Ovary (tissue), 9 donors: ENCODE measurements around the gene NR3C1. TPM values are rescaled to one million over a fixed set of nuclear protein-coding genes. Genes with fewer than 3 reads are reported as not detected.

ENCODE experiments used
- DNase-seq, 5 donors: peaks; one replicate each; pipeline ENCODE4 v3.0.0-alpha.2; 2019 to 2020
- H3K27ac ChIP-seq, 2 donors: fragments of 200-600 bp; one replicate each; pipeline versions ENCODE4 v1.5.1 to v1.8.0; 2019 to 2022
- H3K27me3 ChIP-seq: fragments of 200-600 bp; one replicate; pipeline ENCODE4 v1.8.0; 2022
- H3K36me3 ChIP-seq: fragments of 200-600 bp; sonication (generic); one replicate; pipeline ENCODE4 v1.5.1; 2019
- H3K4me1 ChIP-seq: one replicate; pipeline ENCODE4 v1.8.1; 2013; ENCODE audit warnings: mild to moderate bottlenecking, moderate library complexity; ENCODE audit not compliant: insufficient read depth
- H3K4me3 ChIP-seq: fragments of 200-600 bp; sonication (generic); one replicate; pipeline ENCODE4 v1.5.1; 2017
- H3K9me3 ChIP-seq, 2 donors: fragments of 200-600 bp in 1 of 2; sonication (generic) in 1 of 2; one replicate each; pipeline versions ENCODE4 v1.5.1 to v1.8.1; 2013 to 2019; ENCODE audit warnings: mild to moderate bottlenecking in 1 of 2, moderate library complexity in 1 of 2
- EP300 ChIP-seq: sonication (generic); formaldehyde crosslinking; IDR thresholded peaks from one replicate; pipeline ENCODE4 v1.6.1; 2017; ENCODE audit warnings: antibody characterized with exemption
- POLR2A ChIP-seq: fragments of 450-650 bp; IDR thresholded peaks from one replicate; pipeline ENCODE4 v1.6.1; 2017; ENCODE audit warnings: antibody characterized with exemption, mild to moderate bottlenecking, moderate library complexity
- WGBS, 3 donors: extraction: QIAGEN DNeasy Blood & Tissue Kit in 1 of 3; methylation state at CpG; one replicate each; pipeline versions ENCODE4 v1.1.5 to v1.1.7; 2013 to 2017; 5-methylcytosine and 5-hydroxymethylcytosine counted together
- intact Hi-C, 4 donors: fragments of 100-400 bp; cut with DNase I; formaldehyde crosslinking; loops; one replicate each; pipeline versions ENCODE4 v1.11.0 to v1.15.1; 2022 to 2023
- polyA plus RNA-seq, 2 donors: library from polyadenylated mRNA; stranded (reverse); fragments of 200-250 nt in 1 of 2; fragments of 350-450 nt in 1 of 2; fragmentation: Illumina TruSeq in 1 of 2; extraction: RNeasy Lipid Tissue Mini Kit (QIAGEN cat#74804) in 1 of 2; gene quantifications; one replicate each; pipeline ENCODE4 v1.2.3, GENCODE V29; 2013 to 2014
- total RNA-seq, 7 donors: library from RNA; depleted of rRNA in 2 of 7; stranded (reverse); fragments of >200 nt in 2 of 7; fragmentation: NEBNext Ultra II Directional in 3 of 7; extraction: Animal tissue kit (Norgen Biotek cat#: 25700) in 3 of 7; gene quantifications; one replicate each; pipeline versions ENCODE4 v1.1.0 to v1.2.4, GENCODE V29; 2016 to 2023
- TF ChIP-seq, protein P1 (sequence below), 3 donors: fragments of 450-650 bp in 2 of 3; fragments of 200-600 bp in 1 of 3; IDR thresholded peaks; one replicate each; pipeline versions ENCODE4 v1.5.1 to v1.8.0; 2016 to 2022; ENCODE audit warnings: antibody characterized with exemption in 3 of 3, mild to moderate bottlenecking in 1 of 3
- donor health status: DM: no; HTN: no; CAD: no; lungs with moderate emphysema.
- donor health status: DM: no; HTN: no; CAD: no.
- donor health status: Bipolar disorder and iron deficiency.
- donor health status: DM: yes; HTN: yes; CAD: no.
- donor health status: DM: no; HTN: no; CAD: no.
- donor health status: DM: yes; HTN: yes; CAD: no.

The NR3C1 gene
- total and polyA plus RNA-seq, 9 donors, result 15.5 to 54.3 (median 38.4) TPM

DNA sequence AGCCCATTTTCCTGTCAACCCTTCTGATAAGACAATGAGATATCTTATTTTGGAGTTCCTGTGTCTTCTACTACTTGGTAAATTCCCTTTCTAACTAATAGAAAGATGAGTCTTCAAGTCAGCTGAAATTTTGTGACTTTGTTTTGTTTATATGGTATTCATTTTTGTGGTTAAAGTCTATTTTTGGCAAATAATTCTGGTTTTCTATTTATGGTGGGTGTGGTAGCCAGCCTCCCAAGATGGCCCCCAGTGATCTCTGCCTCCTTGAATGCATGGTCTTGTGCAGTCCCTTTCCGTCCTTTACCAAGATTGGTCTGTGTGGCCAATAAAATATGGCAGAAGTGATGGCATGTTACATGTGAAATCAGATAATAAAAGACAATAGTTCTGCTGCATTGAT, 91.5 kb downstream of the NR3C1 start:
- Histone ChIP-seq H3K36me3 (no peaks in the 10 kb centered on the region), H3K4me1 (peaks cover 1% of the 10 kb centered on the region), H3K4me3 (no peak overlapping the region), H3K27ac (no peak overlapping the region), H3K27me3 (no peaks in the 10 kb centered on the region), H3K9me3 (no peaks in the 10 kb centered on the region)
- intact Hi-C loops, result no loop called here
- DNase-seq, result no peak
- 85 to 96% (median 88%) methylated on average over 1 of the region's 1 CpG for WGBS, 3 donors
- TF ChIP-seq EP300 (no peak), POLR2A (no peak)
- TF ChIP-seq, protein P1, sequence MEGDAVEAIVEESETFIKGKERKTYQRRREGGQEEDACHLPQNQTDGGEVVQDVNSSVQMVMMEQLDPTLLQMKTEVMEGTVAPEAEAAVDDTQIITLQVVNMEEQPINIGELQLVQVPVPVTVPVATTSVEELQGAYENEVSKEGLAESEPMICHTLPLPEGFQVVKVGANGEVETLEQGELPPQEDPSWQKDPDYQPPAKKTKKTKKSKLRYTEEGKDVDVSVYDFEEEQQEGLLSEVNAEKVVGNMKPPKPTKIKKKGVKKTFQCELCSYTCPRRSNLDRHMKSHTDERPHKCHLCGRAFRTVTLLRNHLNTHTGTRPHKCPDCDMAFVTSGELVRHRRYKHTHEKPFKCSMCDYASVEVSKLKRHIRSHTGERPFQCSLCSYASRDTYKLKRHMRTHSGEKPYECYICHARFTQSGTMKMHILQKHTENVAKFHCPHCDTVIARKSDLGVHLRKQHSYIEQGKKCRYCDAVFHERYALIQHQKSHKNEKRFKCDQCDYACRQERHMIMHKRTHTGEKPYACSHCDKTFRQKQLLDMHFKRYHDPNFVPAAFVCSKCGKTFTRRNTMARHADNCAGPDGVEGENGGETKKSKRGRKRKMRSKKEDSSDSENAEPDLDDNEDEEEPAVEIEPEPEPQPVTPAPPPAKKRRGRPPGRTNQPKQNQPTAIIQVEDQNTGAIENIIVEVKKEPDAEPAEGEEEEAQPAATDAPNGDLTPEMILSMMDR (IDR thresholded peaks at IDR 0.05), result no peak

GRCh38 chr5:143311428-143311827, 92.1 kb downstream of the NR3C1 start:
- Histone ChIP-seq H3K36me3 (no peaks in the 10 kb centered on the region), H3K27me3 (no peaks in the 10 kb centered on the region), H3K27ac (no peak overlapping the region), H3K4me1 (no peaks in the 10 kb centered on the region), H3K4me3 (no peak overlapping the region), H3K9me3 (no peaks in the 10 kb centered on the region)
- no peak for DNase-seq
- intact Hi-C loops, result no loop called here
- no peak for TF ChIP-seq POLR2A
- TF ChIP-seq, protein P1 (IDR thresholded peaks at IDR 0.05), result no peak
- WGBS, 3 donors, result 81 to 91% (median 87%) methylated on average over 5 of the region's 5 CpGs

- Histone ChIP-seq H3K27me3 (no peaks in the 10 kb centered on the region), H3K4me3 (no peak overlapping the region), H3K4me1 (no peaks in the 10 kb centered on the region), H3K36me3 (no peaks in the 10 kb centered on the region), H3K27ac (no peak overlapping the region), H3K9me3 (no peaks in the 10 kb centered on the region)
- no peak for TF ChIP-seq EP300
- TF ChIP-seq, protein P1 (IDR thresholded peaks at IDR 0.05), result no peak
- no peak for TF ChIP-seq POLR2A
- intact Hi-C loops, result no loop called here
- WGBS, 3 donors, result 95 to 96% (median 95%) methylated on average over 7 of the region's 7 CpGs
- DNase-seq, result no peak
Observed at GRCh38 chr5:143309661-143310431, 93.6 kb downstream of the NR3C1 start.

DNA sequence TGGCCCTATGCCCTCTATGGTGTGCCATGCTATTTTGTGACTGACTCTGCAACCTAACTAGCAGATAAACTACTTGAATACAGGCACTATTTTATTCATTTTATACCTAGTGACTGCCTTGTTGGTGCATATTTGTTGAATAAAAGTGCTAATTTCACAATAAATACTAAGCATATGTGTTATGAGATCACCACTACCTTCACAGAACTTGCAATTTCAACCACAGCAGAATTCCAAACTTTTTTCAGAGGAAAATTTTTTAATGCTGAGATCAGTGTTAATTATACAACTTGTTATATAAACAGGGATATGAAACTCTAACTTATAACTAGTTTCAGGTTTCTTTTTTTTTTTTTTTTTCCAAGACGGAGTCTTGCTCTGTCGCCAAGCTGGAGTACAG, 94.8 kb downstream of the NR3C1 start:
- Histone ChIP-seq H3K27me3 (no peaks in the 10 kb centered on the region), H3K36me3 (no peaks in the 10 kb centered on the region), H3K9me3 (no peaks in the 10 kb centered on the region), H3K4me3 (no peak overlapping the region), H3K27ac (no peak overlapping the region), H3K4me1 (no peaks in the 10 kb centered on the region)
- intact Hi-C loops, result no loop called here
- TF ChIP-seq EP300 (no peak), POLR2A (no peak)
- TF ChIP-seq, protein P1 (IDR thresholded peaks at IDR 0.05), result no peak
- DNase-seq, result no peak
- 66 to 78% (median 73%) methylated on average over 2 of the region's 2 CpGs for WGBS, 3 donors
